HG03442 (cell line): ENCODE results near the gene RREB1.

Source experiments
- ATAC-seq: cut with Tn5 transposase; IDR thresholded peaks from one replicate; pipeline ENCODE4 v1.9.1; 2021; ENCODE audit warnings: mild to moderate bottlenecking, moderate library complexity; ENCODE audit not compliant: unreplicated experiment

The RREB1 gene

GRCh38 chr6:7190791-7191190 lies 83.0 kb downstream of the RREB1 start:
- no peak for ATAC-seq

- ATAC-seq, result no peak
Measured at GRCh38 chr6:7193122-7193521, 85.4 kb downstream of the RREB1 start.

- ATAC-seq, result no peak
Measured at GRCh38 chr6:7194657-7195056, 86.9 kb downstream of the RREB1 start.

- ATAC-seq, result no peak
Measured at GRCh38 chr6:7195339-7196018, 87.7 kb downstream of the RREB1 start.

- ATAC-seq, result no peak
Measured at GRCh38 chr6:7196019-7196402, 88.2 kb downstream of the RREB1 start.

- no peak for ATAC-seq
Measured at GRCh38 chr6:7196685-7197283, 89.0 kb downstream of the RREB1 start.

- ATAC-seq, result no peak
Measured at GRCh38 chr6:7197747-7198146, 90.0 kb downstream of the RREB1 start.

GRCh38 chr6:7198833-7199800 lies 91.4 kb downstream of the RREB1 start:
- ATAC-seq, result no peak

- no peak for ATAC-seq
Measured at GRCh38 chr6:7200598-7201443, 93.1 kb downstream of the RREB1 start.

GRCh38 chr6:7201444-7201731 lies 93.6 kb downstream of the RREB1 start:
- no peak for ATAC-seq

- ATAC-seq, result peak; percentile 96
Measured at GRCh38 chr6:7201732-7202541, 94.2 kb downstream of the RREB1 start.

- no peak for ATAC-seq
Measured at GRCh38 chr6:7202950-7203349, 95.2 kb downstream of the RREB1 start.

- ATAC-seq, result no peak
Measured at GRCh38 chr6:7203939-7204338, 96.2 kb downstream of the RREB1 start.

- ATAC-seq, result no peak
Measured at GRCh38 chr6:7204726-7205125, 97.0 kb downstream of the RREB1 start.

GRCh38 chr6:7207720-7208119 lies 100.0 kb downstream of the RREB1 start:
- ATAC-seq, result no peak

- no peak for ATAC-seq
Measured at GRCh38 chr6:7213416-7213815, 105.7 kb downstream of the RREB1 start.

- no peak for ATAC-seq
Measured at GRCh38 chr6:7214468-7214867, 106.7 kb downstream of the RREB1 start.

- no peak for ATAC-seq
Measured at GRCh38 chr6:7215131-7215530, 107.4 kb downstream of the RREB1 start.

- no peak for ATAC-seq
Measured at GRCh38 chr6:7215798-7216231, 108.1 kb downstream of the RREB1 start.

- ATAC-seq, result no peak
Measured at GRCh38 chr6:7216941-7217621, 109.3 kb downstream of the RREB1 start.
